Stomach (tissue), 9 donors: ENCODE results near the gene FBXO9. TPM values are rescaled to one million over a fixed set of nuclear protein-coding genes. Genes with fewer than 3 reads are reported as not detected.

ENCODE experiments used
- DNase-seq, 2 donors: peaks; one replicate each; pipeline versions ENCODE4 v3.0.0 to v3.0.0-alpha.2; 2013 to 2019
- H3K27ac ChIP-seq, 5 donors: fragments of 200-600 bp in 4 of 5; sonication (generic) in 4 of 5; one replicate each; pipeline ENCODE4 v1.5.1; 2013 to 2019; ENCODE audit warnings: mild to moderate bottlenecking in 1 of 5, moderate library complexity in 1 of 5
- H3K27me3 ChIP-seq, 3 donors: fragments of 200-600 bp; sonication (generic); one replicate each; pipeline ENCODE4 v1.5.1; 2017 to 2019; ENCODE audit warnings: mixed run types in 1 of 3
- H3K36me3 ChIP-seq, 4 donors: fragments of 200-600 bp; sonication (generic); 1 replicate in 3 of 4; 2 replicates in 1 of 4; pipeline ENCODE4 v1.5.1; 2016 to 2019
- H3K4me1 ChIP-seq, 4 donors: fragments of 200-600 bp; sonication (generic); one replicate each; pipeline ENCODE4 v1.5.1; 2016 to 2019
- H3K4me3 ChIP-seq, 4 donors: fragments of 200-600 bp; sonication (generic) in 3 of 4; one replicate each; pipeline ENCODE4 v1.5.1; 2016 to 2019; ENCODE audit warnings: mild to moderate bottlenecking in 1 of 4
- H3K9me3 ChIP-seq, 4 donors: fragments of 200-600 bp; sonication (generic); one replicate each; pipeline ENCODE4 v1.5.1; 2016 to 2019
- CTCF ChIP-seq, 7 experiments: fragments of 450-650 bp in 4 of 7; fragments of 200-600 bp in 3 of 7; sonication (generic) in 3 of 7; IDR thresholded peaks; one replicate each; pipeline ENCODE4 v1.5.1; 2016 to 2019; ENCODE audit warnings: antibody characterized with exemption in 7 of 7, control low read depth in 2 of 7, mild to moderate bottlenecking in 1 of 7
- EP300 ChIP-seq: sonication (generic); formaldehyde crosslinking; IDR thresholded peaks from one replicate; pipeline ENCODE4 v1.6.1; 2017; ENCODE audit warnings: antibody characterized with exemption
- POLR2A ChIP-seq, 4 donors: fragments of 450-650 bp; IDR thresholded peaks; one replicate each; pipeline ENCODE4 v1.6.1; 2016; ENCODE audit warnings: antibody characterized with exemption in 4 of 4, control low read depth in 2 of 4, mild to moderate bottlenecking in 1 of 4, moderate library complexity in 1 of 4
- POLR2AphosphoS5 ChIP-seq, 3 donors: sonication (generic); formaldehyde crosslinking; IDR thresholded peaks; one replicate each; pipeline ENCODE4 v1.6.1; 2016; ENCODE audit warnings: antibody characterized with exemption in 3 of 3
- WGBS, 5 donors: extraction: QIAGEN DNeasy Blood & Tissue Kit in 3 of 5; methylation state at CpG; one replicate each; pipeline versions ENCODE4 v1.1.5 to v1.1.7; 2013 to 2018; 5-methylcytosine and 5-hydroxymethylcytosine counted together
- intact Hi-C: fragments of 100-400 bp; cut with DNase I; formaldehyde crosslinking; loops from one replicate; pipeline ENCODE4 v1.15.1; 2023; ENCODE audit warnings: low total_unique reads
- polyA plus RNA-seq, 3 donors: library from polyadenylated mRNA; stranded (reverse); fragments of 200-250 nt; gene quantifications; one replicate each; pipeline ENCODE4 v1.2.3, GENCODE V29; 2013
- total RNA-seq, 5 donors: library from RNA; depleted of rRNA; stranded (reverse); fragments of >200 nt; gene quantifications; one replicate each; pipeline versions ENCODE4 v1.1.0 to v1.2.3, GENCODE V29; 2014 to 2016
- donor health status: healthy with polysubstance abuse.
- donor health status: Bipolar disorder and iron deficiency.
- donor health status: healthy.

FBXO9 gene
- total and polyA plus RNA-seq, 8 donors, result 33.9 to 119 (median 59.9) TPM

- Histone ChIP-seq H3K27ac (no peak overlapping the region), H3K9me3 (no peaks in the 10 kb centered on the region), H3K36me3 (peaks cover 39 to 75% (median 70%) of the 10 kb centered on the region in 4 donors), H3K4me3 (no peak overlapping the region), H3K4me1 (no peaks in the 10 kb centered on the region), H3K27me3 (no peaks in the 10 kb centered on the region)
- TF ChIP-seq CTCF (IDR thresholded peaks at IDR 0.05) (no peak), EP300 (no peak), POLR2AphosphoS5 (IDR thresholded peaks at IDR 0.05) (no peak), POLR2A (IDR thresholded peaks at IDR 0.05) (no peak)
- intact Hi-C loops, result no loop called here
- 94 to 97% (median 95%) methylated on average over 2 of the region's 2 CpGs for WGBS, 5 donors
- no peak for DNase-seq
Measured at GRCh38 chr6:53101006-53101405, 35.8 kb downstream of the FBXO9 start.

GRCh38 chr6:53103993-53104675, 38.9 kb downstream of the FBXO9 start:
- Histone ChIP-seq H3K27me3 (no peaks in the 10 kb centered on the region), H3K27ac (no peak overlapping the region), H3K36me3 (peaks cover 18 to 44% (median 38%) of the 10 kb centered on the region in 4 donors), H3K9me3 (no peaks in the 10 kb centered on the region), H3K4me3 (no peak overlapping the region), H3K4me1 (peaks cover 0 to 9% (median 3%) of the 10 kb centered on the region in 4 donors)
- TF ChIP-seq EP300 (no peak), POLR2AphosphoS5 (IDR thresholded peaks at IDR 0.05) (no peak), CTCF (IDR thresholded peaks at IDR 0.05) (no peak), POLR2A (IDR thresholded peaks at IDR 0.05) (no peak)
- 93 to 99% (median 93%) methylated on average over 3 of the region's 3 CpGs for WGBS, 5 donors
- intact Hi-C loops, result no loop called here
- DNase-seq, result peak in 1 of 2 donors; percentile 23

GRCh38 chr6:53104916-53105315, 39.7 kb downstream of the FBXO9 start:
- intact Hi-C loops, result no loop called here
- peaks cover 18 to 36% (median 31%) of the 10 kb centered on the region in 4 donors for H3K36me3 ChIP-seq
- no peak for DNase-seq
- no peaks in the 10 kb centered on the region for H3K9me3 ChIP-seq
- H3K4me1 ChIP-seq, result peaks cover 0 to 9% (median 3%) of the 10 kb centered on the region in 4 donors
- no peak overlapping the region for H3K4me3 ChIP-seq
- H3K27me3 ChIP-seq, result no peaks in the 10 kb centered on the region
- no peak overlapping the region for H3K27ac ChIP-seq
- no peak for TF ChIP-seq POLR2A (IDR thresholded peaks at IDR 0.05)
- TF ChIP-seq POLR2AphosphoS5 (IDR thresholded peaks at IDR 0.05), result no peak
- TF ChIP-seq CTCF (IDR thresholded peaks at IDR 0.05), result no peak
- TF ChIP-seq EP300, result no peak

- Histone ChIP-seq H3K27me3 (no peaks in the 10 kb centered on the region), H3K4me3 (no peak overlapping the region), H3K36me3 (peaks cover 7 to 14% (median 11%) of the 10 kb centered on the region in 4 donors), H3K4me1 (peaks cover 0 to 16% (median 5%) of the 10 kb centered on the region in 4 donors), H3K27ac (peak overlapping the region in 1 of 5 donors; percentile 23), H3K9me3 (no peaks in the 10 kb centered on the region)
- intact Hi-C loops, result no loop called here
- 87 to 100% (median 97%) methylated on average over 4 of the region's 4 CpGs for WGBS, 5 donors
- DNase-seq, result no peak
- TF ChIP-seq POLR2AphosphoS5 (IDR thresholded peaks at IDR 0.05) (no peak), EP300 (no peak), POLR2A (IDR thresholded peaks at IDR 0.05) (no peak), CTCF (IDR thresholded peaks at IDR 0.05) (no peak)
Measured at GRCh38 chr6:53107091-53107490, 41.9 kb downstream of the FBXO9 start.
